A549 treated with DMSO at 1 μM for 4 hours (cell line): ENCODE measurements around the gene MS4A18. TPM values are rescaled to one million over a fixed set of nuclear protein-coding genes. Genes with fewer than 3 reads are reported as not detected.

Experiments
- total RNA-seq: library from RNA; stranded (reverse); fragments of 200-300 nt; extraction: Qiagen RNA extraction; gene quantifications from 5 replicates; pipeline ENCODE4 v1.2.3, GENCODE V29; 2022; ENCODE audit warnings: low read depth

MS4A18 gene
- not detected in 5 replicates for total RNA-seq

GRCh38 chr11:60724420-60724819 is at the start of gene MS4A18:
MS4A18 (plus strand) TSS chr11:60724720.

DNA sequence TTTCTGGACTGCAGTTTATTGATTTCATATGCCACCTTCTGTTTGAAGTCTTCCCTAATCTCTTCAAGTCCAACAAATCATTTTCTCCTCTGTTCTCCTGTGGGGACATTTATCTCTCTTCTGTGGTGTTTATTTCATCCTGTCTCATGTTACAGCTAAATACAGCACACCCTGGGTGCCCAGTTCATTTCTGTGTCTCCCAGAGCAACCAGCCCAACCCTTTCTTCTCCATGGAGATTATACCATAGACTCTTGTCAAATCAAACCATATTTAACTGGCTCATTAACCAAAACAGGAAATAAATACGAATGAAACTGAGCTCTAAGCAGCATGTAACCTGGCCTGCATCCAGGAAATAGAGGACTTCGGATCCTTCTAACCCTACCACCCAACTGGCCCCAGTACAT is 25.2 kb upstream of the MS4A18 start, which contains the start of gene MS4A8:
TSS of gene MS4A8 (plus strand) at position 329 of the 408 bp plus-strand sequence. CDS start 1,249 bp downstream, outside the sequence.

DNA sequence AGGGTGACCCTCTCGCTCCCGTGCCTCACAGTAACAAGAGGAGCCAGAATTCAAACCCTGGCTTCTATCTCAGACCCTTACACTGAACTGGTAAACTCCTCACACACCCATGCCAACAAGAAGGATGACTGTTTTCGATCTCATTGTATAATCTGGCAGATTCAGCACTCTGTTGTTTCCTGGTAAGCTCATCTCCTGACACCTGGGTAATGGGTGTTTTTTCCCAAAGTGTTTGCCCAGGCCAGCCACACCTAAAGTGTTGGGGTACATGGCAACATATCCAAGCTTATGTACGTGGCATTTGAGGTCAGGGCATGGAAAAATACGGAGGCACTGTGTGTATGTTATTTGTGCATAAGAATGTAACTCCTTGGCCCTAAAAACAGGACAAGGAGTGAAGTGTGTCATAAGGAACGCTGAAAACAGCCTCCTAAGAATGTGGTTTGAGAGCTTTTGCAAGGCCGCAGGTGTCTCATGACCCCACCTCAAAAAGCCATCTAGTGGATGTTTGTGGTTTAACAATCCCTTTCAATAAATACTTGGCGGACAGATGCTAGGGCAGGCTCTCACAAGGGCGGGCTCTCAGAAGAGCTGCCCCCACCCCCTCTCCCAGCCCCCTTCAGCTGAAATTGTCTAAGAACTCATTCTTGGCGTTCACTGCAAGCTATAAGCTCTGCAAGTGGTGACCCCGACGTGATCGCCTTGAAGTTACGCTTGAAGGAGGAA is 31.9 kb downstream of the MS4A18 start, which contains the start of gene MS4A15:
TSS of gene MS4A15 (plus strand) at position 561 of the 726 bp plus-strand sequence. CDS start 6,867 bp downstream, outside the sequence.

GRCh38 chr11:60785136-60785535 is 60.6 kb downstream of the MS4A18 start, which contains the start of gene MS4A10:
MS4A10 (plus strand) TSS chr11:60785333; CDS start chr11:60790336, 5,003 bp downstream.

Other genes starting within 250 kb of the MS4A18 start
- gene MS4A12, start 231.9 kb upstream of the MS4A18 start, total RNA-seq, result not detected in 5 replicates
- gene MS4A13, start 209.3 kb upstream of the MS4A18 start, total RNA-seq, result not detected in 5 replicates
- gene MS4A8, start 25.1 kb upstream of the MS4A18 start, total RNA-seq, result not detected in 5 replicates
- not detected in 5 replicates for gene MS4A15, start 32.1 kb downstream of the MS4A18 start, total RNA-seq
- not detected in 5 replicates for gene MS4A10, start 60.6 kb downstream of the MS4A18 start, total RNA-seq
- 92.7 to 113 TPM (median 102 TPM) in 5 replicates for gene CCDC86, start 117.4 kb downstream of the MS4A18 start, total RNA-seq
- gene PTGDR2, start 131.2 kb downstream of the MS4A18 start, total RNA-seq, result 0.03 to 0.08 TPM (median 0.07 TPM) in 3 of 5 replicates, not detected in the others
- 0.09 to 0.58 TPM (median 0.16 TPM) in 5 replicates for gene ZP1, start 142.8 kb downstream of the MS4A18 start, total RNA-seq
- 165 to 207 TPM (median 191 TPM) in 5 replicates for gene PRPF19, start 181.9 kb downstream of the MS4A18 start, total RNA-seq
- gene TMEM109, start 189.4 kb downstream of the MS4A18 start, total RNA-seq, result 116 to 131 TPM (median 128 TPM) in 5 replicates
- gene TMEM132A, start 199.7 kb downstream of the MS4A18 start, total RNA-seq, result 128 to 202 TPM (median 168 TPM) in 5 replicates
- gene SLC15A3, start 227.5 kb downstream of the MS4A18 start, total RNA-seq, result not detected in 5 replicates
- gene CD6, start 247.0 kb downstream of the MS4A18 start, total RNA-seq, result 0.06 to 0.47 TPM (median 0.15 TPM) in 5 replicates